Keratinocyte (primary cell): ENCODE data around the gene EME2. TPM values are rescaled to one million over a fixed set of nuclear protein-coding genes. Genes with fewer than 3 reads are reported as not detected.

Source experiments
- DNase-seq: peaks from one replicate; pipeline ENCODE4 v3.0.0-alpha.2; 2011; ENCODE audit warnings: low read depth, missing footprints, low spot score
- FAIRE-seq: peaks from 2 replicates; lab custom pipeline; 2011; peaks lifted over from hg19 to GRCh38; lab: Jason Lieb, UNC
- H2AFZ ChIP-seq: 2 replicates; pipeline ENCODE4 v1.6.0; 2012; ENCODE audit warnings: low read length, control low read depth, inconsistent platforms; ENCODE audit not compliant: control insufficient read depth
- H3K27ac ChIP-seq: 2 replicates; pipeline ENCODE4 v1.5.1; 2011; ENCODE audit warnings: low read length; ENCODE audit not compliant: control insufficient read depth, insufficient read depth
- H3K27me3 ChIP-seq: 3 replicates; pipeline ENCODE4 v1.6.0; 2011; ENCODE audit warnings: low read length; ENCODE audit not compliant: control insufficient read depth, insufficient read depth; ENCODE audit errors: extremely low read depth
- H3K36me3 ChIP-seq, 2 experiments: 2 replicates in 1 of 2; 3 replicates in 1 of 2; pipeline ENCODE4 v1.5.1; 2011; ENCODE audit warnings: low read length in 2 of 2, mild to moderate bottlenecking in 1 of 2; ENCODE audit not compliant: control insufficient read depth in 2 of 2, insufficient read depth in 2 of 2; ENCODE audit errors: extremely low read depth in 1 of 2
- H3K4me1 ChIP-seq: 3 replicates; pipeline ENCODE4 v1.5.1; 2011; ENCODE audit warnings: low read length; ENCODE audit not compliant: control insufficient read depth, insufficient read depth; ENCODE audit errors: extremely low read depth
- H3K4me2 ChIP-seq: 3 replicates; pipeline ENCODE4 v1.6.0; 2011; ENCODE audit warnings: low read depth, low read length; ENCODE audit not compliant: control insufficient read depth, insufficient read depth; ENCODE audit errors: extremely low read depth
- H3K4me3 ChIP-seq, 3 experiments: fragments of 200-600 bp in 1 of 3; sonication (generic) in 1 of 3; 2 replicates in 2 of 3; 3 replicates in 1 of 3; pipeline ENCODE4 v1.5.1; 2011 to 2016; ENCODE audit warnings: low read length in 3 of 3, mild to moderate bottlenecking in 3 of 3, control low read depth in 2 of 3, inconsistent platforms in 1 of 3, low read depth in 1 of 3, mixed read lengths in 1 of 3, mixed run types in 1 of 3, moderate library complexity in 1 of 3; ENCODE audit not compliant: control insufficient read depth in 2 of 3, insufficient read depth in 2 of 3; ENCODE audit errors: extremely low read depth in 1 of 3
- H3K79me2 ChIP-seq: 2 replicates; pipeline ENCODE4 v1.6.0; 2012; ENCODE audit warnings: low read length; ENCODE audit not compliant: control insufficient read depth, insufficient read depth
- H3K9ac ChIP-seq: 3 replicates; pipeline ENCODE4 v1.6.0; 2011; ENCODE audit warnings: low read length; ENCODE audit not compliant: control insufficient read depth, insufficient read depth; ENCODE audit errors: extremely low read depth
- H3K9me1 ChIP-seq: 3 replicates; pipeline ENCODE4 v1.6.0; 2011; ENCODE audit warnings: low read length; ENCODE audit not compliant: control insufficient read depth, insufficient read depth; ENCODE audit errors: extremely low read depth
- H3K9me3 ChIP-seq: 2 replicates; pipeline ENCODE4 v1.5.1; 2012; ENCODE audit warnings: low read depth, low read length; ENCODE audit not compliant: control insufficient read depth
- H4K20me1 ChIP-seq: 3 replicates; pipeline ENCODE4 v1.6.0; 2011; ENCODE audit warnings: low read length; ENCODE audit not compliant: control insufficient read depth, insufficient read depth; ENCODE audit errors: extremely low read depth
- CTCF ChIP-seq, 3 experiments: IDR thresholded peaks in 1 of 3; conservative IDR thresholded peaks in 1 of 3; optimal IDR thresholded peaks in 1 of 3; 2 replicates in 2 of 3; 3 replicates in 1 of 3; pipeline versions ENCODE3 to v1.5.1; 2011; ENCODE audit warnings: low read length in 3 of 3, mild to moderate bottlenecking in 3 of 3, moderate library complexity in 2 of 3, control low read depth in 1 of 3, inconsistent platforms in 1 of 3; ENCODE audit not compliant: insufficient read depth in 2 of 3; ENCODE audit errors: extremely low read depth in 1 of 3
- EZH2 ChIP-seq: IDR thresholded peaks from one replicate; pipeline ENCODE4 v1.6.1; 2012; ENCODE audit warnings: inconsistent platforms, mild to moderate bottlenecking, low read length, moderate library complexity
- dilution Hi-C: fragments of 300-500 bp; cut with MboI; formaldehyde crosslinking; loops from one replicate; pipeline ENCODE4 v1.7.0; 2020; ENCODE audit warnings: low sequenced_read_pairs; ENCODE audit not compliant: extremely low pct_ligation_motif_present
- polyA plus RNA-seq, 5 experiments: library from polyadenylated mRNA; depleted of rRNA in 3 of 5; stranded (reverse) in 3 of 5; stranded (forward) in 1 of 5; unstranded in 1 of 5; fragments of >200 nt; gene quantifications; 1 replicate in 1 of 5; 2 replicates in 3 of 5; 3 replicates in 1 of 5; pipeline versions ENCODE4 v1.2.1 to v1.2.3, GENCODE V29; 2011 to 2012; ENCODE audit warnings: missing spikeins in 2 of 5, low read depth in 1 of 5, low replicate concordance in 1 of 5

EME2 gene
- polyA plus RNA-seq, 1 donor (not counting 4 experiments of a cell fraction or from before 2014, with no cell fraction given): 6.3 TPM

- Histone ChIP-seq H3K27ac (no peak overlapping the region), H3K4me1 (peaks cover 17% of the 10 kb centered on the region), H3K27me3 (no peaks in the 10 kb centered on the region), H3K9ac (no peak overlapping the region), H3K36me3 (peaks cover 2 to 20% of the 10 kb centered on the region in 2 experiments), H4K20me1 (peaks cover 2% of the 10 kb centered on the region), H3K9me3 (no peaks in the 10 kb centered on the region), H3K79me2 (peaks cover 10% of the 10 kb centered on the region), H3K4me3 (no peak overlapping the region), H3K4me2 (no peak overlapping the region), H3K9me1 (no peaks in the 10 kb centered on the region), H2AFZ (no peak overlapping the region)
- DNase-seq (no peak), FAIRE-seq (no peak)
- dilution Hi-C loops: no loop called here
- TF ChIP-seq EZH2 (no peak), CTCF (optimal IDR thresholded peaks at IDR 0.05 in 1 of 3, IDR thresholded peaks at IDR 0.05 in 1 of 3, conservative IDR thresholded peaks at IDR 0.05 in 1 of 3; ENCODE audit: extremely low read depth in 1 of 3, insufficient read depth in 2 of 3, low read length in 3 of 3) (no peak)
Observed at GRCh38 chr16:1724491-1724890, 48.1 kb upstream of the EME2 start.

- Histone ChIP-seq H3K27me3 (no peaks in the 10 kb centered on the region), H3K36me3 (peaks cover 5 to 19% of the 10 kb centered on the region in 2 experiments), H3K9me3 (no peaks in the 10 kb centered on the region), H4K20me1 (peaks cover 2% of the 10 kb centered on the region), H3K79me2 (peaks cover 6% of the 10 kb centered on the region), H3K9ac (no peak overlapping the region), H3K4me2 (no peak overlapping the region), H2AFZ (no peak overlapping the region), H3K4me1 (peaks cover 15% of the 10 kb centered on the region), H3K27ac (no peak overlapping the region), H3K9me1 (no peaks in the 10 kb centered on the region), H3K4me3 (no peak overlapping the region)
- no peak for DNase-seq
- dilution Hi-C loops: no loop called here
- no peak for TF ChIP-seq EZH2
- TF ChIP-seq CTCF (optimal IDR thresholded peaks at IDR 0.05 in 1 of 3, IDR thresholded peaks at IDR 0.05 in 1 of 3, conservative IDR thresholded peaks at IDR 0.05 in 1 of 3; ENCODE audit: extremely low read depth in 1 of 3, insufficient read depth in 2 of 3, low read length in 3 of 3): no peak
- FAIRE-seq: no peak
Observed at GRCh38 chr16:1726661-1727502, 45.7 kb upstream of the EME2 start.
